Fibroblast of lung (primary cell): ENCODE results near the gene GOLT1B. TPM values are rescaled to one million over a fixed set of nuclear protein-coding genes. Genes with fewer than 3 reads are reported as not detected.

Experiments used
- DNase-seq, 2 donors: peaks; one replicate each; pipeline versions ENCODE4 v3.0.0 to v3.0.0-alpha.2; 2010; ENCODE audit warnings: low read depth in 2 of 2
- H2AFZ ChIP-seq: 2 replicates; pipeline ENCODE4 v1.5.1; 2012; ENCODE audit warnings: low read length, control low read depth, inconsistent platforms
- H3K27ac ChIP-seq: 2 replicates; pipeline ENCODE4 v1.5.1; 2011; ENCODE audit warnings: low read length, control low read depth; ENCODE audit not compliant: insufficient read depth
- H3K27me3 ChIP-seq: 2 replicates; pipeline ENCODE4 v1.5.1; 2011; ENCODE audit warnings: mild to moderate bottlenecking, low read length; ENCODE audit not compliant: control insufficient read depth, insufficient read depth
- H3K36me3 ChIP-seq: 2 replicates; pipeline ENCODE4 v1.5.1; 2011; ENCODE audit warnings: low read length; ENCODE audit not compliant: control insufficient read depth, insufficient read depth
- H3K4me1 ChIP-seq: 2 replicates; pipeline ENCODE4 v1.5.1; 2011; ENCODE audit warnings: low read length; ENCODE audit not compliant: control insufficient read depth, insufficient read depth; ENCODE audit errors: extremely low read depth
- H3K4me2 ChIP-seq: 2 replicates; pipeline ENCODE4 v1.5.1; 2011; ENCODE audit warnings: low read length, control low read depth; ENCODE audit not compliant: insufficient read depth; ENCODE audit errors: extremely low read depth
- H3K4me3 ChIP-seq, 4 experiments: fragments of 200-600 bp in 1 of 4; sonication (generic) in 1 of 4; replicated peaks in 1 of 4; 2 replicates each; pipeline ENCODE4 v1.5.1; 2011 to 2016; ENCODE audit warnings: low read length in 4 of 4, low read depth in 3 of 4, mild to moderate bottlenecking in 3 of 4, control low read depth in 2 of 4, inconsistent platforms in 1 of 4, mixed read lengths in 1 of 4; ENCODE audit not compliant: insufficient read depth in 1 of 4; ENCODE audit errors: control extremely low read depth in 1 of 4
- H3K79me2 ChIP-seq: 2 replicates; pipeline ENCODE4 v1.5.1; 2012; ENCODE audit warnings: mild to moderate bottlenecking, low read length, inconsistent platforms; ENCODE audit not compliant: control insufficient read depth, insufficient read depth
- H3K9ac ChIP-seq: 2 replicates; pipeline ENCODE4 v1.5.1; 2011; ENCODE audit warnings: mild to moderate bottlenecking, low read length, control low read depth; ENCODE audit not compliant: insufficient read depth
- H3K9me3 ChIP-seq: 2 replicates; pipeline ENCODE4 v1.5.1; 2012; ENCODE audit warnings: low read depth, low read length; ENCODE audit not compliant: control insufficient read depth, insufficient read depth
- H4K20me1 ChIP-seq: 2 replicates; pipeline ENCODE4 v1.5.1; 2011; ENCODE audit warnings: low read length; ENCODE audit not compliant: control insufficient read depth, insufficient read depth; ENCODE audit errors: extremely low read depth
- EZH2 ChIP-seq: IDR thresholded peaks from 2 replicates; pipeline ENCODE4 v1.5.1; 2012; ENCODE audit warnings: low read length, control low read depth, mild to moderate bottlenecking; ENCODE audit errors: missing control alignments
- polyA plus RNA-seq, 2 donors: library from polyadenylated mRNA; depleted of rRNA in 1 of 2; stranded (reverse) in 1 of 2; unstranded in 1 of 2; fragments of >200 nt; gene quantifications; 2 replicates each; pipeline ENCODE4 v1.2.1, GENCODE V29; 2011 to 2012; ENCODE audit warnings: missing spikeins in 1 of 2
- total RNA-seq: library from RNA; depleted of rRNA; stranded (reverse); fragments of >200 nt; gene quantifications from 2 replicates; pipeline ENCODE4 v1.2.1, GENCODE V29; 2014
- TF ChIP-seq, protein P1 (sequence below), 2 donors: IDR thresholded peaks in 1 of 2; conservative IDR thresholded peaks in 1 of 2; 1 replicate in 1 of 2; 2 replicates in 1 of 2; pipeline ENCODE4 v1.5.1; 2011 to 2012; ENCODE audit warnings: low read length in 2 of 2, control low read depth in 1 of 2, inconsistent platforms in 1 of 2, low read depth in 1 of 2, mild to moderate bottlenecking in 1 of 2

GOLT1B gene
- total and polyA plus RNA-seq, 2 donors (not counting 1 experiment from before 2014, with no cell fraction given) = 41.3 to 56.8 TPM

DNA sequence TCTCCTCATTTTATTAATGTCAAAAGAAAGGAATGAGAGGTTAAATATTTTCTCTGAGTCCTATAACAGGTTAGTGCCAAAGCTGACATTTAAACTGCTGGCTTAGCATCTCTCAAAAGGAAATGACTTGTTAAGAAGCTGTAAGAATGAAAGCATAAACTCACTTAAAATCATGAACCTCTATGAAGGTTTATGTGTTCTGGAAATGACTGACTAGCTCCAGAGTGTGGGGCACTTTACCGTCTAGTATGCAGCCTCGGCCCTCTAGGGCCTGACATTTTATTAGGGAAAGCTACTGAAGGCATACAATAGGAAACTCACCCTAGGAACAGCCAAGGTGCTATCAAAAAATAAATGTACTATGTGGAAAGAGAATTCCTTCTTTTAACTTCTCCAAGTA is 59.6 kb downstream of the GOLT1B start:
- Histone ChIP-seq H3K36me3 (no peaks in the 10 kb centered on the region), H3K9ac (no peak overlapping the region), H4K20me1 (no peaks in the 10 kb centered on the region), H3K9me3 (no peaks in the 10 kb centered on the region), H3K79me2 (no peaks in the 10 kb centered on the region), H3K4me3 (no peak overlapping the region), H3K4me2 (no peak overlapping the region), H3K4me1 (no peaks in the 10 kb centered on the region), H2AFZ (no peak overlapping the region), H3K27me3 (no peaks in the 10 kb centered on the region), H3K27ac (no peak overlapping the region)
- no peak for TF ChIP-seq EZH2
- TF ChIP-seq, protein P1, sequence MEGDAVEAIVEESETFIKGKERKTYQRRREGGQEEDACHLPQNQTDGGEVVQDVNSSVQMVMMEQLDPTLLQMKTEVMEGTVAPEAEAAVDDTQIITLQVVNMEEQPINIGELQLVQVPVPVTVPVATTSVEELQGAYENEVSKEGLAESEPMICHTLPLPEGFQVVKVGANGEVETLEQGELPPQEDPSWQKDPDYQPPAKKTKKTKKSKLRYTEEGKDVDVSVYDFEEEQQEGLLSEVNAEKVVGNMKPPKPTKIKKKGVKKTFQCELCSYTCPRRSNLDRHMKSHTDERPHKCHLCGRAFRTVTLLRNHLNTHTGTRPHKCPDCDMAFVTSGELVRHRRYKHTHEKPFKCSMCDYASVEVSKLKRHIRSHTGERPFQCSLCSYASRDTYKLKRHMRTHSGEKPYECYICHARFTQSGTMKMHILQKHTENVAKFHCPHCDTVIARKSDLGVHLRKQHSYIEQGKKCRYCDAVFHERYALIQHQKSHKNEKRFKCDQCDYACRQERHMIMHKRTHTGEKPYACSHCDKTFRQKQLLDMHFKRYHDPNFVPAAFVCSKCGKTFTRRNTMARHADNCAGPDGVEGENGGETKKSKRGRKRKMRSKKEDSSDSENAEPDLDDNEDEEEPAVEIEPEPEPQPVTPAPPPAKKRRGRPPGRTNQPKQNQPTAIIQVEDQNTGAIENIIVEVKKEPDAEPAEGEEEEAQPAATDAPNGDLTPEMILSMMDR (conservative IDR thresholded peaks at IDR 0.05 in 1 of 2, IDR thresholded peaks at IDR 0.05 in 1 of 2; ENCODE audit: low read depth in 1 of 2, low read length in 2 of 2) = no peak
- no peak for DNase-seq

DNA sequence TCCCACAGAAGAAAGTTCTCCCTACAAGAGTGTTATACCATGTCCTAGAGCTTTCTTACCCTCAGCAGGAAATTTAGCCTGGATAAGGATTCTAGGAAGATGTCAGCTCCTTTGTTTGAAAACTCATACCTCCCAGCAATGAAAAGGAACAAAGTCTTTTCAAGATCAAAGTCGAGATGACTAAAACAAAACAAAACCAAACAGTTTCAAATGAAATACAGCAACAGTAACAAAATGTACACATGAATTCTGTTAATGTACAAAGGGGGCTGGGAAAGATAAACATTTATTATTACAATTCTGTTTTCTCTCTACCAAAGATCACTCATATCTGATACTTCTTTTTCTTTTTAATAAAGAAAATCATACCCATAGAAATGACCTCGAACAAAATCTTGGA is 61.3 kb downstream of the GOLT1B start:
- TF ChIP-seq EZH2 = no peak
- TF ChIP-seq, protein P1 (conservative IDR thresholded peaks at IDR 0.05 in 1 of 2, IDR thresholded peaks at IDR 0.05 in 1 of 2; ENCODE audit: low read depth in 1 of 2, low read length in 2 of 2) = no peak
- Histone ChIP-seq H3K27me3 (no peaks in the 10 kb centered on the region), H4K20me1 (no peaks in the 10 kb centered on the region), H3K9ac (no peak overlapping the region), H2AFZ (no peak overlapping the region), H3K4me3 (no peak overlapping the region), H3K4me2 (no peak overlapping the region), H3K36me3 (no peaks in the 10 kb centered on the region), H3K27ac (no peak overlapping the region), H3K9me3 (no peaks in the 10 kb centered on the region), H3K79me2 (no peaks in the 10 kb centered on the region), H3K4me1 (no peaks in the 10 kb centered on the region)
- no peak for DNase-seq

DNA sequence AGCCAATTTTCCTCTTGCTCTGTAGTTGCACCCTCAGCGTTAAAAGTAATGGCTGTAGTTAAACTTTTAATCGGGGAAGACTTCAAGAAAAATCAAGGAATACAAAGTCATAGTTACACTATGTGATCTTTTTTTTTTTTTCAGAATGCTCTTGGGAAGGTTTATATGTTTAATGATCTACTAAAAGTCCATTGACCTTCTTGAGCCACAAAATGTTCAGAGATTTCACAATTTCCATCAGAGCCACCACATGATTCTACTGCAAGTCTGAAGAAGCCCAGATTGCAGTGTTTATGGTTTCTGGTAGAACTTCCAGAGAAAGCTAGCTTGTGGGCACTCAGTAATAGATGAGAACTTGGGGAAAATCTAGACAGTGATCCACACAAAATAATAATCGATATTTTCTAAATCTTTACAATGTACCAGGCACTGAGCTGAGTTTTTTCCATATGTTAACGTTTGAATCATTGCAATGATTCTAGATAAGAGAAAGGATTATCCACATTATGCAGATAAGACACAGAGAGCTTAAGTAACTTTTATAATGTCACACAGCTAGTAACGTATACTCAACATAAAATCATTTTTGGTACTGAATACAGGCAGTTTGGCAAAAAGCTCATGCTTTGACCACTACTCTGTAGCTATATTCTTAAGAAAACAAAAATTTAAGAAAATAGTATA is 64.8 kb downstream of the GOLT1B start:
- Histone ChIP-seq H3K27ac (no peak overlapping the region), H3K27me3 (no peaks in the 10 kb centered on the region), H2AFZ (no peak overlapping the region), H3K79me2 (no peaks in the 10 kb centered on the region), H3K9ac (no peak overlapping the region), H3K4me1 (no peaks in the 10 kb centered on the region), H3K4me3 (no peak overlapping the region), H3K4me2 (no peak overlapping the region), H3K36me3 (no peaks in the 10 kb centered on the region), H4K20me1 (no peaks in the 10 kb centered on the region), H3K9me3 (no peaks in the 10 kb centered on the region)
- peak in 1 of 2 donors; percentile 60 for DNase-seq
- TF ChIP-seq, protein P1 (conservative IDR thresholded peaks at IDR 0.05 in 1 of 2, IDR thresholded peaks at IDR 0.05 in 1 of 2; ENCODE audit: low read depth in 1 of 2, low read length in 2 of 2) = no peak
- TF ChIP-seq EZH2 = no peak
